GM21529 (cell line): ENCODE results near the gene GRK1.

Experiments
- ATAC-seq: cut with Tn5 transposase; IDR thresholded peaks from one replicate; pipeline ENCODE4 v1.9.1; 2021; ENCODE audit not compliant: unreplicated experiment

Gene GRK1

GRCh38 chr13:113774177-113775107 lies 107.4 kb downstream of the GRK1 start:
- no peak for ATAC-seq

GRCh38 chr13:113775451-113776145 lies 108.6 kb downstream of the GRK1 start:
- no peak for ATAC-seq

GRCh38 chr13:113776231-113777125 lies 109.5 kb downstream of the GRK1 start:
- no peak for ATAC-seq

GRCh38 chr13:113777311-113778260 lies 110.6 kb downstream of the GRK1 start:
- ATAC-seq = no peak

- ATAC-seq = no peak
Observed at GRCh38 chr13:113781571-113781970, 114.6 kb downstream of the GRK1 start.

- no peak for ATAC-seq
Observed at GRCh38 chr13:113782472-113782871, 115.5 kb downstream of the GRK1 start.

- ATAC-seq = no peak
Observed at GRCh38 chr13:113783200-113783881, 116.3 kb downstream of the GRK1 start.

- no peak for ATAC-seq
Observed at GRCh38 chr13:113783966-113784644, 117.1 kb downstream of the GRK1 start.

GRCh38 chr13:113784645-113785024 lies 117.6 kb downstream of the GRK1 start:
- ATAC-seq = no peak

GRCh38 chr13:113785051-113786010 lies 118.3 kb downstream of the GRK1 start:
- no peak for ATAC-seq

- ATAC-seq = no peak
Observed at GRCh38 chr13:113786262-113786841, 119.3 kb downstream of the GRK1 start.
